SK-N-SH treated with all-trans-retinoic acid at 6 μM for 48 hours (cell line): ENCODE measurements around the gene DIP2B.

Source experiments
- ATAC-seq: fragments of 200-7000 bp; cut with Tn5 transposase; 3 replicates; pipeline ENCODE4 v1.9.1; 2020; ENCODE audit warnings: mild to moderate bottlenecking, moderate library complexity
- BACH2 ChIP-seq: fragments of 250-450 bp; sonication (Bioruptor Pico); IDR thresholded peaks from 2 replicates; pipeline ENCODE4 v1.9.0; 2021; ENCODE audit warnings: mild to moderate bottlenecking, borderline replicate concordance
- CSDC2 ChIP-seq: fragments of 250-450 bp; sonication (Bioruptor Pico); IDR thresholded peaks from 2 replicates; pipeline ENCODE4 v1.5.0; 2020; ENCODE audit warnings: mild to moderate bottlenecking, moderate library complexity
- GLIS3 ChIP-seq: fragments of 250-450 bp; sonication (Bioruptor Pico); IDR thresholded peaks from 2 replicates; pipeline ENCODE4 v1.5.0; 2020; ENCODE audit warnings: mild to moderate bottlenecking, moderate library complexity
- ISL1 ChIP-seq: fragments of 250-450 bp; sonication (Bioruptor Pico); IDR thresholded peaks from 2 replicates; pipeline ENCODE4 v2.1.2; 2022; ENCODE audit warnings: mild to moderate bottlenecking, moderate library complexity
- RARB ChIP-seq: fragments of 250-450 bp; sonication (Bioruptor Pico); IDR thresholded peaks from 2 replicates; pipeline ENCODE4 v1.8.0; 2021; ENCODE audit warnings: mild to moderate bottlenecking, moderate library complexity
- SNAI2 ChIP-seq: fragments of 250-450 bp; sonication (Bioruptor Pico); IDR thresholded peaks from 2 replicates; pipeline ENCODE4 v1.5.0; 2020; ENCODE audit warnings: mild to moderate bottlenecking, moderate library complexity
- TCF4 ChIP-seq: fragments of 250-450 bp; sonication (Bioruptor Pico); IDR thresholded peaks from 2 replicates; pipeline ENCODE4 v1.8.0; 2021; ENCODE audit warnings: mild to moderate bottlenecking, moderate library complexity, borderline replicate concordance
- TOX ChIP-seq: fragments of 250-450 bp; sonication (Bioruptor Pico); IDR thresholded peaks from 2 replicates; pipeline ENCODE4 v1.8.0; 2021; ENCODE audit warnings: mild to moderate bottlenecking, moderate library complexity, borderline replicate concordance
- ZC3H10 ChIP-seq: fragments of 250-450 bp; sonication (Bioruptor Pico); IDR thresholded peaks from 2 replicates; pipeline ENCODE4 v1.5.1; 2021; ENCODE audit warnings: mild to moderate bottlenecking, moderate library complexity
- ZFP30 ChIP-seq: fragments of 450-650 bp; formaldehyde crosslinking; IDR thresholded peaks from 2 replicates; pipeline ENCODE4 v1.5.0; 2022; ENCODE audit warnings: mild to moderate bottlenecking, moderate library complexity
- ZNF565 ChIP-seq: fragments of 450-650 bp; formaldehyde crosslinking; conservative IDR thresholded peaks from 2 replicates; pipeline ENCODE4 v1.5.0; 2020; ENCODE audit warnings: low read depth, mild to moderate bottlenecking, moderate library complexity
- ZNF70 ChIP-seq: fragments of 450-650 bp; formaldehyde crosslinking; IDR thresholded peaks from 2 replicates; pipeline ENCODE4 v1.5.0; 2020; ENCODE audit warnings: mild to moderate bottlenecking, moderate library complexity
- ZNF8 ChIP-seq: fragments of 450-650 bp; formaldehyde crosslinking; IDR thresholded peaks from 2 replicates; pipeline ENCODE4 v1.5.0; 2020; ENCODE audit warnings: mild to moderate bottlenecking, moderate library complexity
- TF ChIP-seq, protein P1 (sequence below): fragments of 250-450 bp; sonication (Bioruptor Pico); IDR thresholded peaks from 2 replicates; pipeline ENCODE4 v1.8.0; 2021; ENCODE audit warnings: low read depth, mild to moderate bottlenecking, moderate library complexity, borderline replicate concordance
- TF ChIP-seq, protein P2 (sequence below): fragments of 250-450 bp; sonication (Bioruptor Pico); IDR thresholded peaks from 2 replicates; pipeline ENCODE4 v1.5.1; 2020; ENCODE audit warnings: low read depth, mild to moderate bottlenecking, moderate library complexity
- TF ChIP-seq, protein P3 (sequence below): fragments of 250-450 bp; sonication (Bioruptor Pico); IDR thresholded peaks from 2 replicates; pipeline ENCODE4 v1.8.0; 2020; ENCODE audit warnings: mild to moderate bottlenecking, moderate library complexity, borderline replicate concordance
- TF ChIP-seq, protein P4 (sequence below): fragments of 250-450 bp; sonication (Bioruptor Pico); IDR thresholded peaks from 2 replicates; pipeline ENCODE4 v1.5.0; 2020; ENCODE audit warnings: mild to moderate bottlenecking, moderate library complexity

DIP2B gene

DNA sequence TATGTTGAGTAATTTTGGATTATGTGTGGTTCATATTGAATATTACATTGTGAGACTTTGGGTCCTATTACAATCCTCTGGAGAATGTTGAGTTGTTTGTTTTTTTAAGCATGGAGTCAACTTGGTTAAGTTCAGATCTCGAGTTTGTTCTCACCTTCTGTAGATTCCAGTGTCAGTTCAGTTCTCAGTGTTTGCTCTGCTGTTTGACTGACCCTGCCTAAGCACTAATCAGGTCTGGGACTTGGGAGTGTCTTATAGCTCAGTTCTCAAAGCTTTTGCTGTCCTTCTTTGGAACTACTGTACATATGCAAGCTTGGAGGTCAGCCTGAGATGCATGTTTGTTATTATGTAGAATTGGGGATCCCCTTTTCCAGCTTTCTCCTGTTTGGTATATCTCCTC lies 63.1 kb downstream of the DIP2B start:
- no peak for ATAC-seq
- TF ChIP-seq, protein P1, sequence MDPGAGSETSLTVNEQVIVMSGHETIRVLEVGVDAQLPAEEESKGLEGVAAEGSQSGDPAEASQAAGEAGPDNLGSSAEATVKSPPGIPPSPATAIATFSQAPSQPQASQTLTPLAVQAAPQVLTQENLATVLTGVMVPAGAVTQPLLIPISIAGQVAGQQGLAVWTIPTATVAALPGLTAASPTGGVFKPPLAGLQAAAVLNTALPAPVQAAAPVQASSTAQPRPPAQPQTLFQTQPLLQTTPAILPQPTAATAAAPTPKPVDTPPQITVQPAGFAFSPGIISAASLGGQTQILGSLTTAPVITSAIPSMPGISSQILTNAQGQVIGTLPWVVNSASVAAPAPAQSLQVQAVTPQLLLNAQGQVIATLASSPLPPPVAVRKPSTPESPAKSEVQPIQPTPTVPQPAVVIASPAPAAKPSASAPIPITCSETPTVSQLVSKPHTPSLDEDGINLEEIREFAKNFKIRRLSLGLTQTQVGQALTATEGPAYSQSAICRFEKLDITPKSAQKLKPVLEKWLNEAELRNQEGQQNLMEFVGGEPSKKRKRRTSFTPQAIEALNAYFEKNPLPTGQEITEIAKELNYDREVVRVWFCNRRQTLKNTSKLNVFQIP (CRISPR knock-in tag): no peak
- TF ChIP-seq ZNF565 (no peak), ZC3H10 (no peak), CSDC2 (no peak)

DNA sequence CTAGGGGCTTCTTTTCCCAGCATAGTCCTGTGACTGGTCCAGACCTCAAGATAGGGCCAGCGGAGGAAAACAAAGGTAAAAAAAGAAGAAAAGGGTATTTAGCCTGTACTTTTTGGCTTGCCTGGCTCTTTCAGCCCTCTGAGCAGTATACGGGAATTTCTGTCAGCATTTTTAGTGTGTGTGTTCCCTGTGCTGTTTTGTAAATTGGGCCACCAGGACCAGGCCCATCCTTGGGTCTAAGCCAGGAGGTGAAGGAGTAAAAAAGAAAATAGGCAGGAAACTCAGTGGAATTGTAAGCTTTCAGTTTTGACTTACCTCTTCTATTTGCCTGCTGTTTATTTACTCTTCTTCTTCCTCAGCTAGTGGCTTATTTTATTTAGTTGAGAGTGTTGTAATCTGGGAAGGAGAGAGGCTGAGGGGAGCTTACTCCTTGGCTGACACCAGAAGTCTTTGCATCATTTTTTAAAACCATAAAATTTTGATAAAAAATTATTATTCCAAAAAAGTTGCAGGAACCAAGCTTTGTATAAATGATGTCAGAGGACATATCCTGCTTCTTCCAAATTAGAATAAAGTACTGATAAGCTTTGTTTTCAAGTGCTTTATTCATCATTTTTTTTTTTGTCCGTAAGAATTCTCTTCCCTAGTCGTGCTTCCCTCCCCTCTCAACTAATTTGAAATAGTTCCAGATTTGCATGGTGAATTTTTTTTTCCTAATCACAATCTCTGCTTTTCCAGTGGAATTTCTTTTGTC lies 63.7 kb downstream of the DIP2B start:
- ATAC-seq: no peak
- TF ChIP-seq, protein P2, sequence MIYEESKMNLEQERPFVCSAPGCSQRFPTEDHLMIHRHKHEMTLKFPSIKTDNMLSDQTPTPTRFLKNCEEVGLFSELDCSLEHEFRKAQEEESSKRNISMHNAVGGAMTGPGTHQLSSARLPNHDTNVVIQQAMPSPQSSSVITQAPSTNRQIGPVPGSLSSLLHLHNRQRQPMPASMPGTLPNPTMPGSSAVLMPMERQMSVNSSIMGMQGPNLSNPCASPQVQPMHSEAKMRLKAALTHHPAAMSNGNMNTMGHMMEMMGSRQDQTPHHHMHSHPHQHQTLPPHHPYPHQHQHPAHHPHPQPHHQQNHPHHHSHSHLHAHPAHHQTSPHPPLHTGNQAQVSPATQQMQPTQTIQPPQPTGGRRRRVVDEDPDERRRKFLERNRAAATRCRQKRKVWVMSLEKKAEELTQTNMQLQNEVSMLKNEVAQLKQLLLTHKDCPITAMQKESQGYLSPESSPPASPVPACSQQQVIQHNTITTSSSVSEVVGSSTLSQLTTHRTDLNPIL (CRISPR knock-in tag): no peak
- no peak for TF ChIP-seq ZNF70

DNA sequence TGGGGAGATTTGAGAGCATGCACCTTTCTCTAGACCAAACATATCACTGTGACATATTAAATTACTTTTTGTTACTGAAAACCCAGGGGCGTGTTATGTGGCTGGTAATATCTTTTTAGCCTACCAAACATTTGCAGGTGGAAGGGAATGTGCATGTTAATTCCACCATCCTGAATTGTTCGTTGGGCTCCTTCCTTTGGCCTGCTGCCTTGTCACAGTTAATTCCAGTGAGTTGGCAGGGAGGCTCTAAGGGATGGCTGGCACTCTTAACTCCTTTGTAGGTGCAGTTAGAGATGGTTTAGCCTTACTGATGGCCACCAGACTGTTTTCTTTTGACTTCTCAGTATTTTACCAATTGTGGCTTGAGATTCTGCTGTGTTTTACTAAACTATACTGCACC lies 64.5 kb downstream of the DIP2B start:
- no peak for ATAC-seq
- TF ChIP-seq ZFP30 (no peak), TCF4 (CRISPR knock-in tag) (no peak), GLIS3 (CRISPR knock-in tag) (no peak), TOX (CRISPR knock-in tag) (no peak), SNAI2 (CRISPR knock-in tag) (no peak), RARB (CRISPR knock-in tag) (no peak), ZNF8 (CRISPR knock-in tag) (no peak)
- TF ChIP-seq, protein P1 (CRISPR knock-in tag): no peak
- TF ChIP-seq, protein P3, sequence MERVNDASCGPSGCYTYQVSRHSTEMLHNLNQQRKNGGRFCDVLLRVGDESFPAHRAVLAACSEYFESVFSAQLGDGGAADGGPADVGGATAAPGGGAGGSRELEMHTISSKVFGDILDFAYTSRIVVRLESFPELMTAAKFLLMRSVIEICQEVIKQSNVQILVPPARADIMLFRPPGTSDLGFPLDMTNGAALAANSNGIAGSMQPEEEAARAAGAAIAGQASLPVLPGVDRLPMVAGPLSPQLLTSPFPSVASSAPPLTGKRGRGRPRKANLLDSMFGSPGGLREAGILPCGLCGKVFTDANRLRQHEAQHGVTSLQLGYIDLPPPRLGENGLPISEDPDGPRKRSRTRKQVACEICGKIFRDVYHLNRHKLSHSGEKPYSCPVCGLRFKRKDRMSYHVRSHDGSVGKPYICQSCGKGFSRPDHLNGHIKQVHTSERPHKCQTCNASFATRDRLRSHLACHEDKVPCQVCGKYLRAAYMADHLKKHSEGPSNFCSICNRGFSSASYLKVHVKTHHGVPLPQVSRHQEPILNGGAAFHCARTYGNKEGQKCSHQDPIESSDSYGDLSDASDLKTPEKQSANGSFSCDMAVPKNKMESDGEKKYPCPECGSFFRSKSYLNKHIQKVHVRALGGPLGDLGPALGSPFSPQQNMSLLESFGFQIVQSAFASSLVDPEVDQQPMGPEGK (CRISPR knock-in tag): no peak

DNA sequence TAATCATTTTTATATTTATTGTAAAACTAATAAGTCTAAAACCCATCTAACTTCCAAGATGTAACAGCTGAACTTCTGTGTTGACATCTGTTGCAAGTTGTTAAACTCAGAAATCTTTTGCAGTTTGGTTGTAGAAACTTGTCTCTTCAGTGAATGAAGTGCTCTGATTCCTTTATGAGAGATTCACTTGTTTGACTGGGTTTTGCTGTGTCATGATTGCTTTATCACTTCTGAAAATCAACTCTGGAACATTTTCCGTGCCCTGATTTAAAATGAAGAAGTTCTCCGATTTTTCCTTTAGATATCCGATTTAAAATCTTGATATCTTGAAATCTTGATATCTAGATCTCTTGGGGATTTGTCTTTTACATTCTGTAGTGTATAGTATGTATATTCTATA lies 65.1 kb downstream of the DIP2B start:
- TF ChIP-seq ZNF565: no peak
- no peak for TF ChIP-seq RARB (CRISPR knock-in tag)
- no peak for TF ChIP-seq BACH2
- no peak for ATAC-seq

DNA sequence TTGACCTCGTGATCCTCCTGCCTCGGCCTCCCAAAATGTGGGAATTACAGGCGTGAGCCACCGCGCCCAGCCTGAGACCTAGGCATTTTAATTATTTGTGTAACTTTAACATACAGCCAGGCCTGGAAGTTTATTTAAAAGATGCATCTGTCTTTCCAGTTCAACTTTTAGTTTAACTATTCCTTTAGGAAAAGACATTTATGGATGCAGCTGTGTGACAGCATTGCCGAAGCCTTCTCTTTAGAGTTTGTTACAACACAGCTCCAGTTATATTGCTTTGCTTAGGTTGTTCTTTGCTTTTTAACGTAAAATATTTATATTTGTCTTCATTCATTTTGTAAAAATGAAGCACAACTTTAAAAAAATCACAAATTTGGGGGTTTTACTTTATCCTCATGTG lies 67.0 kb downstream of the DIP2B start:
- no peak for TF ChIP-seq RARB (CRISPR knock-in tag)
- no peak for TF ChIP-seq GLIS3 (CRISPR knock-in tag)

DNA sequence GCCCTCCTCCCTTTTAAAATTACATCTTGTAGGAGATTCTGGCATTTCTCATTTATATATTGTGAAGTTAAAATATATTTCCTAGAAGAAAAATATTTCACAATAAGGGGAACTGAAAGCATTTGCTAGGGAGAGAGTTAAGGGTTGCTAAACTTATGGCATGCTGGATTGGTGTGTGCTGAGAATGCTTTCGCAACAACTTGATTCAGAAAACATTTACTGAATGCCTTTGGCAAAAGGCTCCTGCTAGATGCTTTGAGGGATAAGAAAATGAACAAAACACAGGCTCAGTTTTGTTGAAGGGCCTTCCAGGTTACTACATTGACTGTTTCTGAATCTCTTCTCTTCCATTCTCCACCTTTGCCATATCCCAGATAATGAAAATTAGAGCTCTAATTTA lies 67.5 kb downstream of the DIP2B start:
- TF ChIP-seq TCF4 (CRISPR knock-in tag): 0 out of 2 replicates have a peak, but pooled peaks have one; percentile 29
- TF ChIP-seq, protein P4, sequence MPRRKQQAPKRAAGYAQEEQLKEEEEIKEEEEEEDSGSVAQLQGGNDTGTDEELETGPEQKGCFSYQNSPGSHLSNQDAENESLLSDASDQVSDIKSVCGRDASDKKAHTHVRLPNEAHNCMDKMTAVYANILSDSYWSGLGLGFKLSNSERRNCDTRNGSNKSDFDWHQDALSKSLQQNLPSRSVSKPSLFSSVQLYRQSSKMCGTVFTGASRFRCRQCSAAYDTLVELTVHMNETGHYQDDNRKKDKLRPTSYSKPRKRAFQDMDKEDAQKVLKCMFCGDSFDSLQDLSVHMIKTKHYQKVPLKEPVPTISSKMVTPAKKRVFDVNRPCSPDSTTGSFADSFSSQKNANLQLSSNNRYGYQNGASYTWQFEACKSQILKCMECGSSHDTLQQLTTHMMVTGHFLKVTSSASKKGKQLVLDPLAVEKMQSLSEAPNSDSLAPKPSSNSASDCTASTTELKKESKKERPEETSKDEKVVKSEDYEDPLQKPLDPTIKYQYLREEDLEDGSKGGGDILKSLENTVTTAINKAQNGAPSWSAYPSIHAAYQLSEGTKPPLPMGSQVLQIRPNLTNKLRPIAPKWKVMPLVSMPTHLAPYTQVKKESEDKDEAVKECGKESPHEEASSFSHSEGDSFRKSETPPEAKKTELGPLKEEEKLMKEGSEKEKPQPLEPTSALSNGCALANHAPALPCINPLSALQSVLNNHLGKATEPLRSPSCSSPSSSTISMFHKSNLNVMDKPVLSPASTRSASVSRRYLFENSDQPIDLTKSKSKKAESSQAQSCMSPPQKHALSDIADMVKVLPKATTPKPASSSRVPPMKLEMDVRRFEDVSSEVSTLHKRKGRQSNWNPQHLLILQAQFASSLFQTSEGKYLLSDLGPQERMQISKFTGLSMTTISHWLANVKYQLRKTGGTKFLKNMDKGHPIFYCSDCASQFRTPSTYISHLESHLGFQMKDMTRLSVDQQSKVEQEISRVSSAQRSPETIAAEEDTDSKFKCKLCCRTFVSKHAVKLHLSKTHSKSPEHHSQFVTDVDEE (CRISPR knock-in tag): 0 out of 2 replicates have a peak, but pooled peaks have one; percentile 15
- TF ChIP-seq, protein P3 (CRISPR knock-in tag): no peak
- peak; percentile 79 for TF ChIP-seq ISL1 (CRISPR knock-in tag)
- TF ChIP-seq BACH2: no peak
- TF ChIP-seq RARB (CRISPR knock-in tag): no peak
- no peak for TF ChIP-seq ZFP30
- no peak for TF ChIP-seq GLIS3 (CRISPR knock-in tag)
- ATAC-seq: peak; percentile 78

More for the DNA sequence above, 67.0 kb downstream of the DIP2B start:
- no peak for ATAC-seq
